ENCODE data around the gene KRT80.
"Not testable (repeated sequence)": the region's sequence is repeated elsewhere in the genome, so short reads cannot be mapped to it uniquely, and the experiment has no call there.

KRT80 gene

DNA sequence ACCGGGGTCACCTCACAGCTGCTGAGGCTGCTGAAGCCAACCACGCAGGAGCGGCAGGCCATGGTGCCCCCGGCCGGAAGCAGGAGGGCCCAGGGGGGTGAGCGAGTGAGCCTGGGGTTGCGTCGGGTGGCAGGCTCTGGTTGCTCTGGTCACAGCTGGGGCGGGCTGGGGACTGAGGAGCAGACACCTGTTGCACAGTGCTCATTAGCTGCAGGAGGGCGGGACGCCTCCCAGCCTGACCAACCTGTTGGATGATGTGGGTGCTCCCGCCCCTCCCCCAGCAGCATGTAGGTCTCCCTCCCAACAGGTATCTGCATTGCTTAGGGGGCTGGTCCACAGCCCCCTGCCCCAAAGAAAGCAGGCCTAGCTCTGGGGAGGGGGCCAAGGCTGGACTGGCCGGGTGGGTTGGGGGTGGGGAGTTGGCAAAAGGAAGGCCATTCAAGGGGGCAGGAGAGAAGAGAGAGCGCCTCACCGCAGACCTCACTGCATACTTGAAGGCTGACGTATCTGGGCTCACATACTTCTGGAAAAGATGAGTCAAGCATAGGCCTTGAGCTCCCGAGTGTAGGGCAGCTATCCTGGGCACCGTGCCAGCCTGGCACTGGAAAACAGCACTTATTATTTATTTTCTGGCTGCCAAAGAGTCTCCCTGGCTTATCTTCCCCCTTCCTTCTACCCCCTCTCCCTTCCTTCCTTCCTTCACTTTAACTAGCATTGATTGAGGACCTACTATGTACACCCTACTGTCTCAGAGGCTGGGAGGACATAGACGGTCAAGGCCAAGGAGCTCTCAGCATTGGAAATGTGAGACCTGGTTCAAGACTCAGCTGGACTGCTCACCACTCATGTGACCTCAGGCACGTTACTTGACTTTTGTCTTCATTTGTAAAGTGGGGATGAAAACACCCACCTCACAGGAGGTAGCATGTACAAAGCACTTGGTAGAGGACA, at the start of gene KRT80:
Gene KRT80 (minus strand): TSS at position 174 of the 951 bp plus-strand sequence. CDS start 112 bp downstream, at position 62.
- no peak for DNase-seq (ENCODE audit: low read depth in 2 of 2)

DNA sequence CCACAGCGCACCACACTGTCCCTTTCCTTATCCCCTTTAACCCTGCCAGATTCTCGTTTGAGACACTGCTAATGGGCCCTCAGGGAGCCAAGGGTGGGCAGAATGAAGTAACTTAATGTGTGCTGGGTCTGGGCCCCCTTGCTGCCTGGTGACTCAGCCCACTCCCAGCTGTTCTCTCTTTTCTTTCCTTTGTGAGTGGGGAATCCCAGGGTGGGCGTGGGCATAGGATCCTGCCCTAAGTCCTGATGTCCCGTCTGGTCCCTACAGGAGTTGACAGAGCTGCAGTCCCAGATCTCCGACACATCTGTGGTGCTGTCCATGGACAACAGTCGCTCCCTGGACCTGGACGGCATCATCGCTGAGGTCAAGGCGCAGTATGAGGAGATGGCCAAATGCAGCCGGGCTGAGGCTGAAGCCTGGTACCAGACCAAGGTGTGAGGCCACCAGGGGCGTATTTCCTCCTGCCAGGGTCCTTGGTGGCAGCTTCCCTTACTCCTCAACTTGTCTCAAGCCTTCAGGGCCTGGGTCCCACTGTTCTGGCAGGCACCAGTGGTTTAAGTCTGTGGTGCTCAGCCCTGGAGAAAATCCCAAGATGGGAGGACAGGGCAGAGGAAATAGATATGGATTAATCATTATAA, 49.5 kb upstream of the KRT80 start:
- DNase-seq (ENCODE audit: low read depth in 2 of 2): no peak

DNA sequence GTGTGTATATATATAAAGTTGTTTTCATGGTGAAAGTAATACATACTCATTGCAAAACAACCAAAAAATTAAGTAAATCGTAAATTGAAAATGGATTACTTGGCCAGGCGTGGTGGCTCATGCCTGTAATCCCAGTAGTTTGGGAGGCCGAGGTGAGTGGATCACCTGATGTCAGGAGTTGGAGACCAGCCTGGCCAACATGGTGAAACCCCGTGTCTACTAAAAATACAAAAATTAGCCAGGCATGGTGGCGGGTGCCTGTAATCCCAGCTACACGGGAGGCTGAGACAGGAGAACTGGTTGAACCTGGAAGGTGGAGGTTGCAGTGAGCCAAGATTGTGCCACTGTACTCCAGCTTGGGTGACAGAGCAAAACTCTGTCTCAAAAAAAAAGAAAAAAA, 48.4 kb upstream of the KRT80 start:
- not testable (repeated sequence) for DNase-seq (ENCODE audit: low read depth in 2 of 2)

DNA sequence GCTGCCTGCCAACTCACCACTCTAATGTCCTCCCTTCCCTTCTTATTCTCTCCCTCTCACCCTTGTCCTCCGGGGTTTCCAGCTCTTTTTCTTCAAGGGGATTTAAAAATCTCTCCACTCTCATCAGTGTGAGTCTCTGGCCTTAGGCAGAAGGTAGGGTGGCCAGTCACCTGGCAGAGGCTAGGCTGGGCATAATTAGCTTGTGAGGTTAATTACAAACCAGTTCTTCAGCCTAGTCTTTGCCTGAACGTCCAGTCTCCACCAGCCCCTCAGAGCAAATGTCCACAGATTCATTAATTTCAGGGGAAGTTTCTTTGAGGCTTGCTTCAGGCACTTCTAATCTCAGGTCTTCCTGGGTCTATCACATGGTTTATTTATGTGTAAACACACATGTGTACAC, 48.0 kb upstream of the KRT80 start:
- no peak for DNase-seq (ENCODE audit: low read depth in 2 of 2)

DNA sequence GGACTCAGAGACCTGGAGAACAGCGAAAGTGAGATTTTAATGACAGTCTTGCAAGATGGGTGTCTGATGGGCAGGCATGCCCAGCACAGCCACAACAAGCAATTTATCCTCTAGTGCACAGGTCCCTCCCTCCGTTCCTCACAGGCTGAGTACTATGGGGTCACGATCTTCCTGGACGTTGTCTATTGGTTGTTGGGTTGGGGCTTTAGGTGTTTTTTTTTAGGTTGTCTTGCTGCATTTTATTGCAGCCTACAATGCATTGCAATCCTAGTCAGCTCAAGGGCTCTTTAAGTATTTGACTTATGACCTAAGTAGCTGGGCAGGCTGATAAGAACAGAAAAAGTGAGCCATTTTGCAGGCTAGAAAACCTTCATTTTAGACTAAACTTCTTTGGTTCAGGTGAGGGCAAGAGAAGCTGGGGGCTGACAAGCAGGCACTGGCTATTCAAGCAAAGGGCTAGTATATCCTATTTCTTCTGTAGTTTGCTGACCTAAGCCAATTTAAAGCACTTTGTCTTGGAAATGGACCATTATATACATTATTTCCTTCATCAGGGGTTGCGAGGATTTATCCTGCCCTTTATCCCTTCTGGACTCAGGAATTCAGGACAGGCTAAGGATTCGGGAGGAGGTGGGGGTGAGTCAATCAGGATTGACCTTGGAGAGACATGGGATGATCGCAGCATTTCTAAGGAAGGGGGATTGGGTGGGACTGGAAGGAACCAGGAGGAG, 47.3 kb upstream of the KRT80 start:
- DNase-seq (ENCODE audit: low read depth in 2 of 2): no peak

DNA sequence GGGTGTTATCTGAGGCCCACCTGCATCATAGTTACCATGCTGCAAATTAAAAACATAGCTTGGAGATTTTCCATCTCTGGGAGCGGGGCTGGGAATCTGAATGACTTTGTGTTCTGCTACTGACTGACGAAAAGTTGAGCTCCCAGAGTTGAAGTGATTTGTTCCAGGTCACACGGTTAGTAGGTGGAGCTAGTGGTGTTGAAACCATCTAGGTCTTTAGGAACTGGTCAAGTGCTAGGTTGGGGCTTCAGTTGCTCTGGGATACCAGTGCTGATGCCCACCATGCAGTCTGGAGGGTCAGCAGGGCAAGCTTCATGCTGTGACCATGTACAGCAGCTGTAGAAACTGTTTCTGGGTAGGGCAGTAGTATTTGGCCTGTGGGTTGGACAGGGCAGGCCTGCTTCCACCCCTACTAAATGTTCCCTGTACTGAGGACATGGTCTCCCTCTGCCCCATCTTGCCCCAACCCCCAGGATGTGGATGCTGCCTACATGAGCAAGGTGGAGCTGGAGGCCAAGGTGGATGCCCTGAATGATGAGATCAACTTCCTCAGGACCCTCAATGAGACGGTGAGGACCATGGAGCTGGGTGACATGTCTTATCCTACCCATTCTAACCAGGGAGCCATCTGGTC, 46.5 kb upstream of the KRT80 start:
- no peak for DNase-seq (ENCODE audit: low read depth in 2 of 2)

DNA sequence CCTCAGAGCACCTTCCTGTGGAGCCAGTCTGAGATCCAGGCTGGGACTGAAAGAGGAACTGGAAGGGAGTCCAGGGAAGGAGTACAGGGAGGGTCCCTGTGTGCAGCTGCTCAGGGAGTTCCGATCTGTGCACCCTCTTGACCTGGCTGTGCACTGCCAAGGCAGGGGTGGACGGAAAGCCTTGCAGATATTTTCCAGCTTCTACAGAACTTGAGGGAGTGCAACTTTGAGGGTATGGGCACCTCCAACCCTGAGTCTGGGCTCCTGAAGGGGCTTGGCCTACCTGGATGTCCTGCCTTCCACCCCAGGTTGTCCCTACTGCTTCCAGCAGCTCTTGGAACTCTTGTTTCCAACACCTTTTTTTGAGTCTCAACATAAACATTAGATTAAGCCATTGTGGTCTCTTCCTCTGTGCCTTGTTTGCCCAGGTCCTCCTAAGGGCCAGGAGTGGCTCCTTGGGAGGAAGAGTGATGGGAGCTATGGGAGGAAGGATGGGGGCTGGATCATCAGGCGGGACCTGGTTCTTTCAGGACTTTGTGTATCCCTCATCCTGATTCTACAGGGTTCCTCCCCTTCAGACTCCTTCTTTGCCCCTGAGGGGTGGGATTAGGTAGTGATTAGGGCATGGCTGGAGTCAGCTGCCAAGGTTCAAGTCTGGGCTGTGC, 44.7 kb upstream of the KRT80 start:
- no peak for DNase-seq (ENCODE audit: low read depth in 2 of 2)

DNA sequence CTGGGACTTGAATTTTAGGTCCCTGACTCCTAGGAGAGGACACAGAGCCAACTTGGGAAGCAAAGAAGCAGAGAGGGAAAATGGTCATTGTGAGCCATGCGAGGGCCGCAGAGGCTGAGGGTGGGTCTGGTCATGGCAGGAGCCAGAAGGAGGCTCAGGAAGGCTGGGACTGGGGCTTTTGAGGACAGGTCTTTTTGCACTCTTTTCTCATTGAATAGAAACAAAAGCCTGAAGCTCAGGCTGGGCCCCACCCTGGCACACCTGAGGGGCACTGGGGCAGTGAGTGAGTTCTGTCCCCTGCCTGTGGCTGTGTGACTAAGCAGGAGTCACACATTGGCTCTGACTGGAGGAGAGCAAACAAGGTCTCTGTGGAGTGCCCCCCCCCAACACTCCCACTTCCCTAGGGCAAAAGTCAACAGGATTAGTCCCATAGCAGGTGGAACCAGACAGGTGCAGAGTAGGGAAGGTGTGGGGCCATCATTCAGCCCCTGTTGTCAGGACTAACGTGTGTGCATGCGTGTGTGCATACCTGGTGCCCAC, 44.1 kb upstream of the KRT80 start:
- DNase-seq (ENCODE audit: low read depth in 2 of 2): no peak

DNA sequence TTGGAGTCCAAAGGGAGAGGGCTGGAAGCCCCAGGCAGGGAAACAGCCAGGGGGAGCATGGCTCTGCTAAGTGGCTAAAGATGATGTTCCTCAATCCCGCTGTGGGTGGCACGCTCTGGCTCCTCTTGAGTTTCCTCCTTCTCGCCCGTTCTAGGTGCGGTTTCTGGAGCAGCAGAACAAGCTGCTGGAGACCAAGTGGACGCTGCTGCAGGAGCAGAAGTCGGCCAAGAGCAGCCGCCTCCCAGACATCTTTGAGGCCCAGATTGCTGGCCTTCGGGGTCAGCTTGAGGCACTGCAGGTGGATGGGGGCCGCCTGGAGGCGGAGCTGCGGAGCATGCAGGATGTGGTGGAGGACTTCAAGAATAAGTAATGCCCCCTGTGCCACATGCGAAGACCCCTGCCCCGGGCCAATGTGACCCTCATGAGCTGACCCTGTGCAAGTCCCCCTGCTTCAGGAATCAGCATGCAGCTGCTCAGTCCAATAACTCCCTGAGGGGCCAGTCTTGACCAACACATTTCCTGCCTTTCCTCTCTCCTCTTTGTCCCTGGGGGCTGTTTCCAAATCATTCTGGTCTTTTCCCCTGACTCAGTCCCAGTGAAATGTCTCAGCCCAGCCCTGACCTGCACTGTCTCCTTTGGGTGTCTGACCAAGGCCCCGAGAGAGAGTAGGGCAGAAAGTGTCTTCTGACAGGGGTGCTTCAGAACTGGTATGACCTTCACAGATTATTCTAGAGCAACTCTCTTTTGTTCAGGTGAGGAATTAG, 43.4 kb upstream of the KRT80 start:
- DNase-seq (ENCODE audit: low read depth in 2 of 2): no peak

DNA sequence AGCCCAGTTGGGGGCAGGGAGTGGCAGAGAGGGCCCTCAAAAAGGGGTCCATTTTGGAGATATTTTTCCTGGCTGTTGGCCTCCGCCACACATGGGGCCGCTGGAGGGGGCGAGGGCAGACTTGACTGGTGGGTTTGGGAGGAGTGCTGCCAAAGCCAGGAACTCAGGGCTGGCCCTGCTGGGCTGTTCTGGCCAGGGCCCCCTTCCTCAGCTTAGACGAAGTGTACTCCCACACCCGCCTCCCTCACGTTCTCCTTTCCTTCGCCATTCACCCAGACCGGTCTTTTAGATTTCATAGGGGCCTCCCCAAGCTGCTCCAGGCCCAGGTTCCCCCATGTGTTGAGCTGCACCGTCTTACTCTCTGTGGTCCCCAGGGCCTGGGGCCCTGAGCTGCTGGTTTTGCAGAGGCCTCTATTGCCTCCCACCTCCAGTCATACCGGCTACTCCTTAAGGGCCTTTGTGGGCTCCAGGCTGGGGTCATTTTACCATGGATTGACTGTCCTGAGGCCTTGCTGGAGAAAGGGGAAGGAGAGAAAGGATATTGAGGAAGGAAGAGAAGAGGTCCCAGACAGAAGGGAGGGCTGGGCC, 42.5 kb upstream of the KRT80 start:
- no peak for DNase-seq (ENCODE audit: low read depth in 2 of 2)

DNA sequence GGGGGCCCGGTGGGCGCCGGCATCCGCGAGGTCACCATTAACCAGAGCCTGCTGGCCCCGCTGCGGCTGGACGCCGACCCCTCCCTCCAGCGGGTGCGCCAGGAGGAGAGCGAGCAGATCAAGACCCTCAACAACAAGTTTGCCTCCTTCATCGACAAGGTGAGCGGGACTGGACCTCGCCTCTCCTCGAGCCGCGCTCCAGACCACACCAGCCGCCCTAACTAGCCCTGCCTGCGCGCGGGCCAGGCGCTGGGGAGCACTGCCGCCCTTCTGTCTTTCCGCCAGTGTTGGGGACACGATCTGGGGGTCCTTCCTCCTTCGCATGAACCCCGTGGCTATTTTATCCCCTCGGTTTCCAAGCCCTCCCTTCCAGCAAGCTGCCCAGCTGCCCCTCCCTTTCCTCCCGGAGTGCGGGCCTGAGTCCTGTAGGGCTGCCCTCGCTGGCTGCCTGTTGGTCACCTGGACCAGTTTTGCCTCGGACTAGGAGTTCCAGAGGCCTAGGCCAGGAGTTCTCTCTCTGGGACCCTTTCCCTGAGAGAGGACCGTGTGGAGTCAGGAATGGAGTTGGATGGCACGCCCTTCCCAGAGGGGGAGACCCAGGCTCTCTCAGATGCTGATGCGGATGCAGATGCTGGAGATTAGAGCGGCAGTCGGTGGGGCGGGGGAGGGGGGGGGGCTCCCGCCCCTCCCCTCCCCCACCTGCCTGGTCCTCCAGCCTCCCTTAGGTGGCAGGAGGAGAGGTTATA, 41.8 kb upstream of the KRT80 start:
- no peak for DNase-seq (ENCODE audit: low read depth in 2 of 2)

DNA sequence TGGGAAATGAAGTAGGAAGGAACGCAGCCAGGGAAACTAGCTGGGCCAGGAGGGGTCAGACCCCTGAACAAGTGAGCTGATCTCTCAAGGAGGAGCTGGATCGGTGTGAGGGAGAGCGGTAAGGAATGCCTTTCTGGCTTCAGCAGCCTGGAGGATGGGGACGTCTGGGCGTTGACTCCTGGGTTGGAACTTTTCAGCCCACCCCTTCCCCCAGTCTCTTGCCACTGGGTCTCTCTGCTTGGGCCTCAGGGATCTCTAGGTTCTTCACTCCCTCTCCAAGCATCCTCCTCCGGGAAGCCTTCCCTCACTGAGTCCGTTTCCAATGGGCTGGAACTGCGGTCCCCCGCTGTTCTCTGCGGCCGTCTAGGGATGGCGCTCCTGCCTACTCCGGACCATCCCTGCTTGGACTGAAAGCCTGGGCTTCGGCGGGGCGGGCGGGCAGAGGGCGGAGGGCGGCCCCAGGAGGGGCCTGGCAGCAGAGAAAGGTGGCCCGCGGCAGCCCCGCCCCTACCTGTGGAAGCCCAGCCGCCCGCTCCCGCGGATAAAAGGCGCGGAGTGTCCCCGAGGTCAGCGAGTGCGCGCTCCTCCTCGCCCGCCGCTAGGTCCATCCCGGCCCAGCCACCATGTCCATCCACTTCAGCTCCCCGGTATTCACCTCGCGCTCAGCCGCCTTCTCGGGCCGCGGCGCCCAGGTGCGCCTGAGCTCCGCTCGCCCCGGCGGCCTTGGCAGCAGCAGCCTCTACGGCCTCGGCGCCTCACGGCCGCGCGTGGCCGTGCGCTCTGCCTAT, 41.1 kb upstream of the KRT80 start, which contains the start of gene KRT7:
Gene KRT7 (plus strand): TSS at position 570 of the 788 bp plus-strand sequence. CDS start 54 bp downstream, at position 624.
- DNase-seq (ENCODE audit: low read depth in 2 of 2): no peak

DNA sequence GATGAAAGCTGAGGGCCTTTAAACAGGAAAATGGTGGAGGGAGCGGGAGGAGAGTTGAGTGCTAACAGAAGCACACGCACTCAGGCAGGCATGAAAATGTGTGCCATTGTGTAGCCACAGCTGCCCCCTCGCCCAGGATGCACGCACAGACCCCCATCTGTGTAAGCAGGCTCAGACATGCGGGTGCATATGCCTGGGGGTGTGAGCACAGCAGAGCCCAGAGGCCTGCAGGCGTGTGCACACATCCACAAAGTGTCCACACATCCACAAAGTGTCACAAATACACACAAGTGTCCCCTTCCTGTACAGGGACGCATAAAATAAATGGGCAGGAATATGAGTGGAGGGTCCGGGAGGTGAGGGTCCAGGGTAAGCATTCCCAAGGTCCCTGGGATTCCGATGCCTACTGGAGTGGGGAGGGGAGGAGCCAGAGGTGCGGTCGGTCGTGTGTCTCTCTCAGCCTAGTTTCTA, 40.4 kb upstream of the KRT80 start:
- no peak for DNase-seq (ENCODE audit: low read depth in 2 of 2)

DNA sequence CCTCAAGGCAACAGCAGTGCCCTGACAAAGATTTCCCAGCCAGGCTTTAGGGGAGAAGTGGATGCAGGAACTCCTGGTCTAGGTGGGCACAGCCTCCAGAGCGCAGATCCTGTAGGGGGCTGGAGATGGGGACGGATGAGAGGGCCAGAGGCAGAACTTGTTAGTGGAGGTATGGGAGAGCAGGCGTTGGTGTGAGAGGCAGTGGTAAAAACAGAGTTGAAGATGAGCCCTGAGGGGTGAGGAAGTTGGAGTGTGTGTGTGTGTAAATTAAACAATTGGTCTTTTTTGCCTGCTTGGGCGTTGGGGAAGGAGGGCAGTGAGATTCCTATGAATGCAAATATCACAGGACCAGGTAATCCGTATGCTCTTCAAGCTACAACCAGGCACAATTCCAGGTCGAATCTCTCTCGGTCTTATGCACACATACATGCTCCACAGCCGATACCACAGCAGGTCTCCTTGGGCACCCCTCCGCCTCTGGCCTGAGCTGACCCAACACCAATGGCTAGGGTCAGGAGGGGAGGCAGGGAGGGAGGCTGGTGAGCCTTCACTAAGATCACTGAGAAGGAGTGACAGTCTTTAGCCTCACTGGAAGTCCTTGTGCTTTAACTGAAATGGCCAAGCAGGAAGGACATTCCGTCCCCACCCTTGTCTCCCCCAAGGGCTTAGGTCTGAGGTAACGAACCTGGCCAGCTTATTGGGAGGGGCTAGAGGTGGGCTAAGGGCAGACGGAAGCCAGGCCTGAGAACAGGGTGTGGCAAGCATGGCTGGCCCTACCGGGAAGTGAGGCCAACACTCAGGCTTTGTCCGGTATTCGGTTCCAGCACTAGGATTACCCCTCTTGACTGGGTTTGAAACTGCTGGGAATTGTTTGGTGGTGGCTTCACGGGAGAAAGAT, 39.7 kb upstream of the KRT80 start:
- DNase-seq (ENCODE audit: low read depth in 2 of 2): no peak

DNA sequence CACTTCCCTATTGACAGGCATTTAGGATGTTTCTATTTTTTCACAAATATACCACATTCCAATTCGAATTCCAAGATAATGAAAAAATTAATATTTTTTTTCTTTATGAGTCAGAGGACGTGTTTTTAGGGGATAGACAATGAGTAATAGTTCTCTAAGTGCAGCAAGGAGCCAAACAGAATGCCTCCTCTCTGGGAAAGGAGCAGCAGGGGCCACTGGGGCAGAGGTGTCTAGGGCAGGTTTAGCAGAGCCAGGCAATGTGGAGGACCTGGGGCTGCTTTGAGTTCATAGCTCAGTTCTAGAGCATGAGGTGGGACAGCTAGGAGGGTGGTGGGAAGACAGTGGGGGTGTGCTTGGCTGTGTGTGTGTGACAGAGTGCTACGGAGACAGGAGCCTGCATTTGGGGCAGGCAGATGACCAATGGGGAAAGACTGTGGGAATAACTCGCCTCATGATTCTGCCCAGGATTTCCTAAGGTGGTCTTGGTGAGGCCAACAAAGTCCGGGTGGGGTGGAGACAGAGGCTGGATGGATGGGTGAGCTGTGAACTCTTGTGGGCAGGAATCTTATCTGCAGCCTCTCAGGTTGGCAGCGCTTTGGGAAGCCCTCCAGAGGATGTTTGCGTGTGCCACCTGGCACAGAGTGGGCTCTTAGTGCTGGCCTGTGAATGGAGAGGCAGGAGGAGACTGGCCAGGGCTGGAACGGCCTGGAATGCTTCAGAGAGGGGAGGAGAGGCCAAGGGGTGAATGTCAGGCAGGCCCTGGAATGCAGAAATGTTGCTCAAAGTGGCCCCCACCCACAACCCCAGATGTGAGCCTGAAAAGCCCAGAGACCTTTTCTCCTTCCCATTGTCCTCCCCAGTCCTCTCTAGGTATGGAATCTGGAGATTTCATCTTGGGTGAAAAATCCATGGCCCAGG, 38.8 kb upstream of the KRT80 start:
- no peak for DNase-seq (ENCODE audit: low read depth in 2 of 2)

DNA sequence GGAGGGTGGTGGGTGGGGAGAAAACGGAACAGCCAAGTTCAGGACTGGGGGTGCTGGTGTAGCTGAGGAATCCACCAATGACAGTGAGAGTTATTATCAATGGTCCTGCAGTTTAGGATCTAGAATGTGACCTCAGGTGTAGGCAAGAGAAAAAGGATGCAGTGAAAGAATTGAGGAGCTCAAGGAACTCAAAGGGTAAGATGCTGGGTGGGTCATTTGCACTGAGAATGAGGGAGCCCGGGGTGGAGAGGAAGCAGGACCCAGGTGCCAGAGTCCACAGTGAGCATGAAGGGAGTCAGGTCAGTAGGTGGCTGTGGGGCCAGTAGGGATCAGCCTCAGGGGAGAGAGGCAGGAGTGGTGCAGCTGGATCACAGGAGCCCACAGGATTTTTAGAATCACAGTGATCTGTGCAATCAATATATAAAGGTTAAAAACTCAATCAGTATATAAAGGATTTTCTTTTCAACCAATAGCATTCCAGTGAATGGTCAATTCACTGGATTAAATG, 38.1 kb upstream of the KRT80 start:
- no peak for DNase-seq (ENCODE audit: low read depth in 2 of 2)
